ENCODE measurements around the gene EPAS1. TPM values are rescaled to one million over a fixed set of nuclear protein-coding genes. Genes with fewer than 3 reads are reported as not detected.
A peak's percentile ranks its signal among the peaks of the same experiment; 100 is the strongest.

Gene EPAS1
- total RNA-seq, 1 experiment from 2014 or later = 14.8 TPM

DNA sequence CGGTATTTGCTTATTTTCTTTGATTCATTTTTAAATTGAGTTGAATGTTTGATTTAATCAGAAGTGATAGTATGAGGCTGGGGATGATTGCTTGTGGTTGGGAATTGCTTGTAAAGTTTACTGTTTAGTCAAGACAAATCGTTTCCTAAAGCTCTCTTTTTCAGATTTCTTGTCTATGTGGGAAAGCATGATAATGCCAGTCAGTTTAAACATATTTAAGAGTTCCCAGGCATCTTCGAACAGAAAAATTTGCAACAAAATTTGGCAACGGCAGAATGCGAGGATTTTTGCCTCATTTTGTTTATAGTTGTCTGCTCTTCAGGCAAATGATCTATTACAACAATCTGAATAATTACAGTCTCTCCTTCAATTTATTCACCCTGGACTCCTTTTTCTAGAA, 22.5 kb downstream of the EPAS1 start:
- no peak for DNase-seq (ENCODE audit: low read depth)

DNA sequence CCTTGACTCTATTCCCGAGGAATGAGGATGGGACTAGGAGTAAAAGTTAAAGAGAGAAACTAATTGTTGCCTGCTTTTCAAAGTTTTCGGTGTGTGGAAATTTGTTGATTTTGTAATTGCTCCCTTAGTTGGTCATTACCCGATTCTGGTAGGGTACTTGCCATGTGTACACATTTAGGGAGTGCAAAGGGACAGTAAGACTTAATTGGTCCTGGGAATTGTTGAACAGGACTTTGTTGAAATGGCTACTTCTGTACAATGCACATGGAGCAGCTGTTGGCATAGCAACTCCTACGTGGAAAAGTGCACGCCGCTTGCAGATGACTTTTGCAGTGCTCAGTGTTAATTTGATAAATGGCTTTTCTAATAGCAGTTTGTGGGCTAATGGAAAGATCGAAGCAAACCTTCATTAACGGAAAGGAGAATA, 22.9 kb downstream of the EPAS1 start:
- DNase-seq (ENCODE audit: low read depth) = no peak

DNA sequence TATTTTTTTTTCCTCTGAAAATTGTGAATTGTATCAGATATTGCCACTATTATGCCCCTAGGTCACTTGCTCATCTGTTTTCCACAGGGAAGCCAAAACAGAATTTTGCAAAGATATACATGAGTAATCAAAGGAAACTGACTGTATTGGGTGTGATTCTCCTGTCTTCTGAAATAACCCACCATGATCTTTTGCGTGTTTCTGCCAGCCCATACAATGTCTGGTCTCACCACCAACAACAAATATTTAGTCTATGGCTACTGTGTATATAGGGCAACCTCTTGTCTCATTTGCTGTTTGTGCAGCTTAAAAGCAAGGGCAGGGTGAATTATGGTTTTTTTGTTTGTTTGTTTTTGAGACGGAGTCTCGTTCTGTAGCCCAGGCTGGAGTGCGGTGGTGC, 26.5 kb downstream of the EPAS1 start:
- DNase-seq (ENCODE audit: low read depth) = no peak

DNA sequence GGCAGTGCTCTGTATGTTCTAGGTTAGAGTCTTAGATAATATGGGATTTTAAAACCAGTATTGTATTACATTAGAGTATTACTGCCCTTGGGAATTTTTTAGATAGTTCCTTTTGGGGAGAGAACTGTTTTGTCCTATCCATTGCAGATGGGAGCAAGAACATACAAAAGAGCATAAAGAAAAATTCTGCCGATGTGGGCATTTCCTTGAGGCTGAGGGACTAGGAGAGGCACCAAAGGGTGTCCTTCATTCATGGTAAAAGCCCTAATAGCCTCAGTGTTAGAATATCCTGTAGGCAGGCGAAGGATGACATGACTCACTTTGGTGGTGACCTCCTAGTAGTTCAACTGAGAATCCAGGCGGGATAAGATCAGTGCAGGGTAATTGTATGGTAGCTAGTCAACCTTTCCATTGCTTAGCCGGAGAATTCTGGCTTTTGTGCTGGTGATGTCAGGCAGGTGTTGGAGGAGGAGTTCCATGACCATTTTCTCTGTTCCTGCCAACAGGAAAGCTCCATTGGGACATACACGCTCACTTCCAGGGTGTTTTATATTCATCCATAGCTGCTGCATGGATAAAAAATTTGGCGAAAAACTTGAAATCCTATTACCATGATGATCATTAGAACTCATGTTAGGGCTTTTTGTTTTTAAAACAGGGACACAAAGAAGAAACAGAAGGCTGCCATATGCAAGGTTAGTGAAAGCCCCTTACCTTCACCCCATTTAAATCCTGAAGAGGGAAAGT, 28.1 kb downstream of the EPAS1 start:
- DNase-seq (ENCODE audit: low read depth) = no peak

DNA sequence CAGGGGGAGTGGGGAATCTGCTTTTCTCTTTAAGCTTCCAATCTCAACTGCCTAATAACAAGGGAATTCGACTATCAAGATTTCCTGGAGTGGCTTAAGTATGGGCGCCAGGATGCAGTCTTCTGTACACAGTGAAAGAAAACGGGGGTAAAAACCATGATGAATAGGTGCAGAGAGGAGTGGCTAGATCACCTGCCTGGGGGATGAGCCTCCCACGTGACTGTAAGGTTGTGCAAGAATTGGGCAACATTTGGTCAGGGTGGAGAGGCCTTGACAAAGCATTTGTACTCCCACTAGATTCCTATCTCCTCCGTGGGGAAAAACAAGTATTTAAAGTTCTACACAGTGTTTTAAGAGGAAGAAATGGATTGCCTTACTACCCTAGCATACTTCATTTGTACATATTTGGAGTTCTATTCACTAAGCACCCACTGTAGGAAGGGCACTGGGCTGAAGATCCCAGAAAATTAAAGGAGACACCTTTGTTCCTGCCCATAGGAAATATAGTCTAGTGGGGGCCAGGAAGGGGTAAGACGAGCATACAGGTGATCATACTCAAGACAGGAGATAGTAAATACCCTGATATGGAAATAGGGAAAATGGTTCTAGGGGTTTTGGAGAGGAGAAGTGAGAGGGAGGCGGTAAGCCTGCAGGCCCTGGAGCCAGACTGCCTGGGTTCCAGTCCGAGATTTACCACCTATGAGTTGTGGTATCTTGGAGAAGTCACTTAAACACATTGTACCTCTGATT, 29.2 kb downstream of the EPAS1 start:
- no peak for DNase-seq (ENCODE audit: low read depth)

DNA sequence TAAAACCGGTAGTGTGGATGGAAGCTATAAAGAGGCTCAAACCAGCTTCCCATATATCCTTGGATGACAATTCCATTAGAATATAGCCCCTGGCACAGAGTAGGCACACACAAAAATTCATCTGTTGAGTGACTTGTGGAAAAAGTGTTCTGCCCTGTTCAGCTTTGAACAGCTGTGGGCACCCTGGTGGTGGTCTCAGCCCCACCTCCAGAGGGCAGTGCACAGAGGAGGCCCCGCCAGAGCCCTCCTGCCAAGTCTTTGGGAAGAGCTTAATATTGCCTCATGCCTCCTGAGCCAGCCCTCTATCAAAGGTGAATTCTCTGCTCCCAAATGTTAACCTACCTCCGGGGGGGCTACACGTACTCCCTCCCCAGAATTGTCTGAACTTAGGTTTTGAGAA, 30.4 kb downstream of the EPAS1 start:
- DNase-seq (ENCODE audit: low read depth) = no peak

DNA sequence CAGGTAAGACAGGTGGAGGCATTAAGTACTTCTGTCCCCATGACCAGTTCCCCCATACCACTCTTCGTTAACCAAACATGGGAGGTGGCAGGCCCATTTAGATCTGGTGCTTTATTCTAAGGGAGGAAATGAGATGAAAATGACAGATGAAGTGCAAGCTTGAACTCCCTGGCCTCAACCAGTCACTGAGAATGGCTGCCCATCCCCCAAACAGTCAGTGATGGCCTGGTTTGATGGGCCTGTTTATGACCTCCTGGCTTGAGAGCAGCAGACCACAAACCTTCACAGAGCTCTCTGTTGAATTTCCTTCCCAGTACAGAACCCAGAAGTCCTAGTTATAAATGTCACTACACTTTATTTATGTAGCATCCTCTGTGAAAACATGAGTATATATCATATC, 31.1 kb downstream of the EPAS1 start:
- DNase-seq (ENCODE audit: low read depth) = no peak

DNA sequence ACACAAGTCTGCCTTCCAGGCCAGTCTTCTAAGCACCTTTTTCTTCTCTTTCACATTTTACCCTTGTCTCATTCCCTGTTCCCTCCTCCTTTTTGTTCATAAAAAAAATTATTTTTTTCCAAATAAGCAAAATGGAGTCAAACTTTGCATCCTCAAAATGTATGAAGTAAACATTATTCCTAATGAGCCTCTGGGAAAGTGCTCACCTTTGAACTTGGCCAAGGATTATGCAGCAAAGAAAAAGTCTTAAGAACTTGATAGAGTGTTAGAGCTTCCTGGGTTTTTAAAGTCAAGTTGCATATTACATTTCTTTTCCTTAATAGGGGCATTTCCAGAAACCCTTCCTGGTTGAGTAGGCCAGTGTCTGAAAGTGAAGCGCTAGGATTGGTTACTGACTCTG, 31.6 kb downstream of the EPAS1 start:
- no peak for DNase-seq (ENCODE audit: low read depth)

DNA sequence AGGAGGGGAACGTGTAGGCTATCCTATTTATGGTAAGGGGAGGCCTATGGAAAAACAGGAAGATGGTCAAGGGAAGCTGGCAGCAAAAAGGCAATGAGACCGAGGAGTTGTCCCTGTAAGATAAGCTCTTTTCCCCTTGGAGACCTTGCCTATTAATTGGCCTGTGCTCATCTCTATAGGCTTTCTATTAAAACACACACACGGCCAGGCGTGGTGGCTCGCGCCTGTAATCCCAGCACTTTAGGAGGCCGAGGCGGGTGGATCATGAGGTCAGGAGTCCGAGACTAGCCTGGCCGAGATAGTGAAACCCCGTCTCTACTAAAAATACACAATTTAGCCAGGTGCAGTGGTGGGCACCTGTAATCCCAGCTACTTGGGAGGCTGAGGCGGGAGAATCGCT, 32.1 kb downstream of the EPAS1 start:
- no peak for DNase-seq (ENCODE audit: low read depth)

DNA sequence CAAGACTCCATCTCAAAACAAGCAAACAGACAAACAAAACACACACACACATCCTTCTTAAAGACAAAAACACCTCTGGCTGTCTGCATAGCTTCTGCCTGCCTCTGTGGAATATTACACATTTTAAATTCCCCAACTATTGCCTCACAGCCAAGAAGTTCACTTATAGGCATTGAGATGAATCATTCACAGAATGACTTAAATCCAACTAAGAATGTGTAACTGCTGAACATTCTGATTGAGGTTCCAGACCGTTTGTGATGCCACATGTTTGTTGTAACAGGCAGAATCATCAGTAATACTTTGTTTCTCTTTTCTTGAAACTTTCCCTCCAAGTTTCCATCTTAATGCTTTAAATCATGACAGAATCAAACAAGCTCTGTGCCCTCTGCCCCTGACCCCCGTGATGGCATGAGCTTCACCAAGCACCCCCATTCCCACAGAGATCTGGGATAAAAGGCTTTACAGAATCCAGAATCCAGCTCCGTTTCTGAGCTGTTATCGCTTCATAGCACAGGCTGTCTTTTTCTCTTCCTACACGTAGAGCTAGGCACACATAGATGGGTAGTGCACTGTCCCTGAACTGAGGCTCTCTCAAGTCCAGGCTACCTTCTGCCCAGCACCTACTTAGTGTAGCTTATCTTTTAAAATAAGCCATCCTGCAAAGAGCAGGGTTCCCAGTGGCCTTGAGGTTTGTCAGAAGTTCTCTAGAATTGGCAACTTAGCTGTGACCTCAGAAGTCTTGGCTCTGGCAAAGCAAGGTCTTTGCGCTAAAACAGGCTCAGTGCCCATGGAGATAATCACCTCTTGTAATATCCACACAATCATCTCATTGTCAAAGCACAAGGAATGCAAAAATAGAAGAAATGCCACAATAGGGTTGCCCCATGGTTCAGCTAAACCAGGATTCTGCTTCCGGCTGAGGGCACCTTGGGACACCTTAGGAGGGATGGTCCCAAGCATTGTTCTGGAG, 32.9 kb downstream of the EPAS1 start:
- DNase-seq (ENCODE audit: low read depth) = peak; percentile 84

DNA sequence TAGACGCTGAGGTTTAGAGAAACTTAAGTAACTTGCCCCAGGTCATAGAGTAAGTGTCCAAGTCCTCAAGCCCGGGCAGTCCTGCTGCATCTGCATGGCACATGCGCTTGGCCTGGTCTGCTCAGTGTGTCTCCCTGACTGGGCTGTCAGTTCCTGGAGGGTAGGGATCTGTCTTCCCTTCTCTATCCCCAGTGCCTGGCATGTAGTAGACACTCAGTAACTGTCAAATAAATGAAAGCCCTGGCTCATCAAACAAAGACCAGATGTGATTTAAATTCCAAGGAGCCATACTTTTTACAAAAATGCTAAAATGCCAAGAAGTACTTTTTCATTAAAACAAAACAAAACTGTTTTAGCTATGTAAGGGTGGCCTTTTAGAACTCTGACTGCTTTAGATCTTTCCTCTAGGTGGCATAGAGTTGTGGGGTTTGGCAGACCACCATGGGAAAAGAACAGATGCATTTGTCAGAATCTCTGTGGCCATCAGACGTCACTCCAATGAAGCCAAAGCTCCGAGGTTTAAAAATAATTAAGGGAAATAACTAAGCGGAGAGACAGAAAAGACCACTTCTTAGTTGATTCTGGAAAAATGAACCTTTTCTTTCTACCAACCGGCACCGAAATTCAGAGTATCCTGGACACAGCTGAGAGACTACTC, 34.0 kb downstream of the EPAS1 start:
- no peak for DNase-seq (ENCODE audit: low read depth)

DNA sequence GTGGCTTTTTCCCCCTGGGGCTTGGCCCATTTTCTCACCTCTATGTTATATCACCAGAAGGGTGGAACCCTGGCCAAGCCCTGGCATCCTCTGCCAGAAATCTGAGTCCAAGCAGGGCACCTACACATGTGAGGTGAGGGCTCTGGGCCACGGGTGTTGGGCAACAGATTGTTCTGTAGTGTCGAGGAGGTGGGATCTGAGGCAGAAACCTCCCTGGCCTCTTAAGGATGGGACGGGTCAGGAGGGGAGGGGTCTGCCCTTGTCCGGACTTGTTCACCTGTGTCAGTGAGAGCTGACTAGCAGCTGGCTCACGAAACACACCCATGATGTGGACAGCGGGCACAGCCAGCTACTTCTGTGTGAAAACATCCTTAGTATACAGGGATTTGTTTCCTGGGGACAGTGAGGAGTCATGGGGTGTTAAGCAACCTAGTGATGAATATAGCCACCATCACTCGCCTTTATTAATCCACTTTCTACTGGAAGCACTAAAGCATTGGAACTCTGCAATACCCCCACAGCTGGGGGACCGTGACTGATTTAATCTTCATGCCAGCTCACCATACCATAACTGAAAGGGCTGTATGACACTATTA, 35.6 kb downstream of the EPAS1 start:
- peak; percentile 44 for DNase-seq (ENCODE audit: low read depth)

DNA sequence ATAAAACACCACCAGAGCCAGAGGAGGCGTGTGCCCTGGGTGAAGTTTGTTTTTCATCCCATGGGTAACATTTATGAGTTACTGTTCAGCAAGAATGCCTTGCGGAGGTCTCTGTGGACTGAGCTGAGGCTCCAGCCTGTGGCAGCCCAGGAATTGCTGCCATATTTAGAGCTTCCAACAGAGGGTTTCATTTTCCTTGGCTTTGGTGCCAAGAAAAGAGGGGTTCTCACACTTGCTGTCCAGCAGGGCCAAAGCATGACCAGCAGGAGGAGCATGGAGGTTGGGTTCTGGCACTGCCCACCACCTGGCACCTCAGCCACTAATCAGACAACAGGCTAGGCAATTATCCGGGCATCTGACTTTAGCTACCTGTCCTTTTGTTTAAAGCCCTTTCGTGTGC, 36.7 kb downstream of the EPAS1 start:
- no peak for DNase-seq (ENCODE audit: low read depth)

DNA sequence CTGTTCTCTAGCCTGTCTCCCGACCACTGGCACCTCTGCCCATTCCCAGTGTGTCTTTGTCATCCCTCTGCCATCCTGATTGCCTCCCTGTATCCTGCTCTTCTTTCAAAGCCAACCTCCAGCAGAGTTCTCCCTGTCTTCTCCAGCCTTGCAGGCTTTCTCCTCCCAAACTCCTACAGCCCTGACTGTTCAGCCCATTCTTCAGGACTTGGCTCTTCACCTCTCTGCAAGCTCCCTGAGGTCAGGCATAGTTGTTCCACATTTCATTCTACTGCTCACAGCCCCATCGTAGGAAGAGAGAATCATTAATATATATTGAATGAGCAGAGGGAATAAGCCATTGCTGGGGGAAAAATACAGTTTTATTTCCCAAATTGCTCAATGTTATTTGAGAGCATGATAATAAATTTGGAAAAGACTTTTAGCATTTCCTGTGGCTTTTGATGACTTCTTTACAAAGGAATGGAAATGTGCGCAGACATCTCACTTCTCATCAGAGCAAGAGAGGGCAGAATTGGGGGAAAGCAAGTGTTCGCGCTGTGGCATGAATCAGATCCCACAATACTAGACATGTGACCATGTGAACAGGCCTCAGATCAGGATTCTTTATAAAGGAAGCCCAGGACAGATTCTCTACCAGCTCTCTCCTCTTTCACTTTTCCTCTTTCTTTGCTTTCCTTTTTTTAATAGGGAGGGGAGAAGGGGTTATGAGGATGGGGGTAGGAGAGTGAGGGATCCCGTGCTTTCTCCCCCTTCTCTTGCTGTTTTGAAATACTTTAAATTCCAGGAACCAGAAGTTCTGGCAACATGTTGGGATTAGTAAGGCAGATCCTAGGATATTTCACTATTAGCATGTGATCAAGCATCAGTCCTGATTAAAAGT, 37.4 kb downstream of the EPAS1 start:
- DNase-seq (ENCODE audit: low read depth) = peak; percentile 95

DNA sequence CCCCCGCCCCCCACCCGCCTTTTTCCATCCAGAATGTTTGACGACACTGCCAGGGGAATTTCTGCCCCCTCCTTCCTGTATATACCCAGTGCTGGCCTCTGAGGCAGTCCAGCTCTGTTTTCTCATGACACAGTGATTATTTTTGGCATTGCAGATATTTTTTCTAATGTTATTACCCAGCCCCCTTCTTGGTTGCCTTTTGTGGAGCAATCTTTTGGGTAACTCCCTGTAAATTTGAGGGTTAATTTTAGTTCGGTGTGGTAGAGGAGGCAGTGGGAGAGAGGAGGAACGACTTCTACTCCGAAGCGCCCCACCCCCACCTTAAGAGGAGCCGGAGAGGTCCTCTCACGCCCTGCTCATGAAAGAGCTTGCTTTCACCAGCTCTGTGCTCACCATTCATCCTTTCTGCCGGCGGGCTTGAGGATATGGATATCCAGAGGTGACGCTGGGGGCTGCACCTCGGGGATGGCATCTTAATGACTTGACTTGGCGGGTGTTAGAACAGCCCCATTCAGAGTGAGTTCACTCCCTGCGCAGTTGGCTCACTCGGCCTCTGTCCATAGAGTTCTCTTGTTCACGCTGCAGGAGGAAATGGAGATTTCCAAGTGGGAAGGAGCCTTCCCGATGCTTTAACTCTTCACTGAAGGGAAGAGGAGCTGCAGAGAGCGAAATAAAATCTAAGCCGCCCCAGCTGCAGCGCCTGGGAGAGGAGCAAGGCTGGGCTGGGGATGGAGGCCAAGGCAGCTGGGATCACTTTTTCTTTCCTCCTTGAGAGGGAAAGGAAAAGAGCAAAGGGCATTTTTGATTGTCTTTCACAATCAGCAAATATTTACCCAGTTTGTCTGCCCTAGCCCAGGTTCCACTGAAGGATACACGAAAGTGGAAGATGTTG, 38.4 kb downstream of the EPAS1 start:
- DNase-seq (ENCODE audit: low read depth) = peak; percentile 74

DNA sequence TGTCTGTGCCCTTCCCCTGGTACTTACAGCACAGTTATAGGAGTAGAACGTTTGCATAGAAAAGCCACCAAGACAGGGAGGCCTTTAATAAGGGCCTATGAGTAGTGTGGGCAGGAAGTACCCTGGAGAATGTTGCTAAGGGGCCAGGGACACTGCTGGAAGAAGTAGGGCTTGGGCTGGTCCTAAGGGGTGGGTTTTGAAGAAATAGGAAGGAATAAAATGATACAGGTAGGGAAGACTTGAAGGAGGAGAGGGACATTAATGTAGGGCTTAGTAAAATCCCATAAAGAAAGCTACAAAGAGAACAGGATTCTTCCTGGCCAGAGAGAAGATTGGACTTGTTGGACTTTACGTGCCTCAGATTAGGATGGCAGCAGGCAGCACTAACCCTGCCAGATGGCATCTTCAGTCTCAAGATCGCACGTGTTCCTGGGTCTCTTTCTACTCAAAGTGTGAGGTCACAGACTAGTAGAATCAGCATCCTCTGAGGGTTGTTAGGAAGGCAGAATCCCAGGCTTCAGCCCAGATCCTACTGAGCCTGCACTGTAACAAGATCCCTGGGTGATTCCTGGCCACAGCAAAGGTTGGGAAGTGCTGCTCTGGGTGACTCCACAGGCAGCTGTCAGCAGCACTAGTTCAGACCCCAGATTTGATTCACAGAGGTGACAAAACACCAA, 39.2 kb downstream of the EPAS1 start:
- peak; percentile 70 for DNase-seq (ENCODE audit: low read depth)

DNA sequence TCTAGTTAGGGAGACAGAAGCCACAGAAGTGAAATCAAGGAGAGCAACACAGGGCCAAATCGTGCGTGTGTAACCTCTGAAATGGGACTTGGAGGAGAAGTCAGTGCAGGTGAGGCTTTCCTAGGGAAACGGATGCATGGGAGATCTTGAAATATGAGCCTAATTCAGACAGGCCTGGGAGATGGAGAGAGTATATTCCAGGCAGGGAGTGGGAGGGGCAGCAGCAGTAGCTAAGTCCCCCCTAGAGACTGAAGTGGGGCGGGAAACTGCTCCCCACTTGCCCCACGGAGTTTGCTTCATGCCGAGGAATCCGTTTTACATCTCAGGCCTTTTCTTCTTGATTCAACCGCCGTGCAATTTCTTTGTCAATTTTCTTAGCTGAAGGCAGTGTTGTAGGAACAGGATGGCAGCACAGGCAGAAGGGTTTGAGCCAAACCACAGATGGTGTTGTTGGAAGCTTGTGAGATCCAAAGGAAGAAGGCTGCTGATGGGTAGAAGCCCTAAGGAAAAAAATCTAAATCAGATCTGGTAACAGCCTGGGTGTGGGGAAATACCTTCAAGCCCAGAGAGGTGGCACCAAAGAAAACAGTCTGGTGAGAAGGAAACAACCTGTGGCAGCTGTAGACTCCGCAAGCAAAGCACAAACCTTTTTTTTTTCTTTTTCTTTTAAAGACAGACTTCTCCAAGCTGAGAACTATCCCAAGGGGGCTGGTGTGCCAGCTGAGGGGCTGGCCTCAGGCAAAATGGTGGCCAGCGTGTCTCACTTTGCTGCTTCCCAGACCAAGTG, 40.2 kb downstream of the EPAS1 start:
- DNase-seq (ENCODE audit: low read depth) = no peak

DNA sequence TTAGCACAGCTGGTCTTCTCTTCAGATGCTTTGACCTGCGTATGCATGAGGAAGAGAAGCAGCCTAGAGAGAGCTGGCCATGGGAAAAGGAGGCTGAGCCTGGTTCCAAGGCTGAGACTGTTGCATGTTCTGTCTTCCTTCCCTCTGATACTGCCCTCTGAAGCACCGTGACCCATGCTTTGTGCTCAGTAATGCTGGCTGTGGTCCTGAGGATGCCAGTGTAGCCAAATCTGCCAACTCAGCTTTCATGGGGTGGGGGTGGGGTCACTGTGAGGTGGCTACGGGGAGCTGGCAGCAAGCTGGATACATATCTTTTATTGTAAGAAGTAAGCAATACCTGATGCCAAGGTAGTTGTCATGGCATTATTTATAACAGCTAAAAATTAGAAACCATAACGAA, 41.5 kb downstream of the EPAS1 start:
- DNase-seq (ENCODE audit: low read depth) = no peak
